BJ (cell line): ENCODE data around the gene SLC12A1. TPM values are rescaled to one million over a fixed set of nuclear protein-coding genes. Genes with fewer than 3 reads are reported as not detected.

Source experiments
- CTCF ChIA-PET: fragments of 350-600 bp; formaldehyde crosslinking; extraction: SDS; loops from one replicate; lab custom pipeline; 2021; ENCODE audit warnings: antibody characterized with exemption, inconsistent platforms; lab: Yijun Ruan, JAX
- POLR2A ChIA-PET: fragments of 300-600 bp; sonication (Branson Sonifier 250); formaldehyde crosslinking; extraction: SDS; loops from one replicate; lab custom pipeline; 2021; ENCODE audit warnings: antibody characterized with exemption; lab: Charles Lee
- DNase-seq: peaks from one replicate; pipeline ENCODE4 v3.0.0-alpha.2; 2011; ENCODE audit warnings: low read depth
- H3K27me3 ChIP-seq: 2 replicates; pipeline ENCODE4 v1.6.0; 2011; ENCODE audit warnings: low read length; ENCODE audit not compliant: control insufficient read depth, insufficient read depth
- H3K36me3 ChIP-seq: 2 replicates; pipeline ENCODE4 v1.5.1; 2011; ENCODE audit warnings: low read length; ENCODE audit not compliant: control insufficient read depth, insufficient read depth
- H3K4me3 ChIP-seq: 2 replicates; pipeline ENCODE4 v1.5.1; 2011; ENCODE audit warnings: low read depth, mild to moderate bottlenecking, control low read depth, low read length
- CTCF ChIP-seq: IDR thresholded peaks from 2 replicates; pipeline ENCODE4 v1.5.1; 2011; ENCODE audit warnings: low read depth, mild to moderate bottlenecking, control low read depth, inconsistent platforms, low read length, moderate library complexity; ENCODE audit not compliant: insufficient read depth
- polyA plus RNA-seq: library from polyadenylated mRNA; depleted of rRNA; stranded (reverse); fragments of >200 nt; gene quantifications from 2 replicates; pipeline ENCODE4 v1.2.3, GENCODE V29; 2011

The SLC12A1 gene
- polyA plus RNA-seq, 1 experiment = not detected

GRCh38 chr15:48248414-48248813, 42.3 kb downstream of the SLC12A1 start:
- Histone ChIP-seq H3K27me3 (peaks cover 2% of the 10 kb centered on the region; the same call in 1 of the 2 replicates), H3K4me3 (no peak overlapping the region), H3K36me3 (no peaks in the 10 kb centered on the region)
- POLR2A ChIA-PET = no interaction called here
- TF ChIP-seq CTCF = no peak
- no peak for DNase-seq
- CTCF ChIA-PET = interaction anchor here (1.0 to 1.5 kb wide), 2 partner anchors 135 to 1052 kb away, joined by 4 to 6 read pairs; no protein-coding TSS in a partner anchor

GRCh38 chr15:48250640-48251076, 44.6 kb downstream of the SLC12A1 start:
- ChIA-PET POLR2A (no interaction called here), CTCF (interaction anchor here (0.9 to 2.5 kb wide), 3 partner anchors 36 to 1057 kb away, joined by 3 to 6 read pairs (median 4); no protein-coding TSS in a partner anchor)
- Histone ChIP-seq H3K4me3 (no peak overlapping the region), H3K36me3 (no peaks in the 10 kb centered on the region), H3K27me3 (peaks cover 2% of the 10 kb centered on the region; the same call in 1 of the 2 replicates)
- peak; percentile 18 for DNase-seq
- peak; percentile 66 for TF ChIP-seq CTCF

- POLR2A ChIA-PET = no interaction called here
- H3K4me3 ChIP-seq = no peak overlapping the region
- H3K36me3 ChIP-seq = no peaks in the 10 kb centered on the region
- 0 out of 2 replicates have a peak, but pooled peaks cover 1% of the 10 kb centered on the region for H3K27me3 ChIP-seq
- no peak for TF ChIP-seq CTCF
- DNase-seq = no peak
- CTCF ChIA-PET = no interaction called here
These were observed 47.1 kb downstream of the SLC12A1 start for GRCh38 chr15:48253172-48253571.

GRCh38 chr15:48265135-48265534, 59.0 kb downstream of the SLC12A1 start:
- CTCF ChIA-PET = interaction anchor here (0.7 kb wide), 1 partner anchor 24 kb away, joined by 3 read pairs; no protein-coding TSS in a partner anchor
- TF ChIP-seq CTCF = no peak
- Histone ChIP-seq H3K4me3 (no peak overlapping the region), H3K36me3 (no peaks in the 10 kb centered on the region), H3K27me3 (peaks cover 1% of the 10 kb centered on the region; the same call in 1 of the 2 replicates)
- no peak for DNase-seq
- POLR2A ChIA-PET = no interaction called here

GRCh38 chr15:48266024-48266689, 60.1 kb downstream of the SLC12A1 start:
- H3K27me3 ChIP-seq = 0 out of 2 replicates have a peak, but pooled peaks cover 1% of the 10 kb centered on the region
- H3K36me3 ChIP-seq = no peaks in the 10 kb centered on the region
- ChIA-PET CTCF (no interaction called here), POLR2A (no interaction called here)
- TF ChIP-seq CTCF = no peak
- DNase-seq = no peak
- H3K4me3 ChIP-seq = no peak overlapping the region
